GM19395 (cell line): Measurements from ENCODE around the gene OCLN.
"Not testable (repeated sequence)": the region's sequence is repeated elsewhere in the genome, so short reads cannot be mapped to it uniquely, and the experiment has no call there.

ENCODE experiments used
- ATAC-seq: cut with Tn5 transposase; IDR thresholded peaks from one replicate; pipeline ENCODE4 v1.9.1; 2021; ENCODE audit warnings: mild to moderate bottlenecking, moderate library complexity; ENCODE audit not compliant: unreplicated experiment

Gene OCLN, protein sequence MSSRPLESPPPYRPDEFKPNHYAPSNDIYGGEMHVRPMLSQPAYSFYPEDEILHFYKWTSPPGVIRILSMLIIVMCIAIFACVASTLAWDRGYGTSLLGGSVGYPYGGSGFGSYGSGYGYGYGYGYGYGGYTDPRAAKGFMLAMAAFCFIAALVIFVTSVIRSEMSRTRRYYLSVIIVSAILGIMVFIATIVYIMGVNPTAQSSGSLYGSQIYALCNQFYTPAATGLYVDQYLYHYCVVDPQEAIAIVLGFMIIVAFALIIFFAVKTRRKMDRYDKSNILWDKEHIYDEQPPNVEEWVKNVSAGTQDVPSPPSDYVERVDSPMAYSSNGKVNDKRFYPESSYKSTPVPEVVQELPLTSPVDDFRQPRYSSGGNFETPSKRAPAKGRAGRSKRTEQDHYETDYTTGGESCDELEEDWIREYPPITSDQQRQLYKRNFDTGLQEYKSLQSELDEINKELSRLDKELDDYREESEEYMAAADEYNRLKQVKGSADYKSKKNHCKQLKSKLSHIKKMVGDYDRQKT

GRCh38 chr5:69492391-69492922, at the start of gene OCLN:
Gene OCLN (plus strand): TSS chr5:69492790. CDS start chr5:69504245, 11,455 bp downstream.
- ATAC-seq: peak; percentile 63

- ATAC-seq: no peak
These were observed 48.3 kb upstream of the OCLN start for GRCh38 chr5:69444127-69444754.

GRCh38 chr5:69449511-69449910, 43.1 kb upstream of the OCLN start:
- no peak for ATAC-seq

DNA sequence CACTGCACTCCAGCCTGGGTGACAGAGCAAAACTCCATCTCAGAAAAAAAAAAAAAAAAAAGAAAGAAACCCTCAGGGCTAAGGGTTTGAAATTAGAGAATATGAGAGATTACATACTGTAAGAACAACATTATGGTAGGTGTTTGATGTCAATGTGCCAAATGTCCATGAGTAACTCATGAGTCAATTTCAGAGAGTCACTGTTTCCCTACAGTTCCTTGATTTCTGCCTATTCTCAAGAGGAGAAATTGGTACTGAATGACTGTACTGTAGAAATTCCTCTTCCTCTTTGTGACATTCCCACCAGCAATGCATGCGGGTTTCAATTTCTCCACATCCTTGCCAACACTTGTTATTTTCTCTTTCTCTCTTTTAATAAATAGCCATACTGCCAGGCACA, 42.5 kb upstream of the OCLN start:
- ATAC-seq: no peak

GRCh38 chr5:69450527-69450926, 42.1 kb upstream of the OCLN start:
- not testable (repeated sequence) for ATAC-seq

- ATAC-seq: no peak
These were observed 40.5 kb upstream of the OCLN start for GRCh38 chr5:69451941-69452647.

- not testable (repeated sequence) for ATAC-seq
These were observed 39.1 kb upstream of the OCLN start for GRCh38 chr5:69453487-69453886.

DNA sequence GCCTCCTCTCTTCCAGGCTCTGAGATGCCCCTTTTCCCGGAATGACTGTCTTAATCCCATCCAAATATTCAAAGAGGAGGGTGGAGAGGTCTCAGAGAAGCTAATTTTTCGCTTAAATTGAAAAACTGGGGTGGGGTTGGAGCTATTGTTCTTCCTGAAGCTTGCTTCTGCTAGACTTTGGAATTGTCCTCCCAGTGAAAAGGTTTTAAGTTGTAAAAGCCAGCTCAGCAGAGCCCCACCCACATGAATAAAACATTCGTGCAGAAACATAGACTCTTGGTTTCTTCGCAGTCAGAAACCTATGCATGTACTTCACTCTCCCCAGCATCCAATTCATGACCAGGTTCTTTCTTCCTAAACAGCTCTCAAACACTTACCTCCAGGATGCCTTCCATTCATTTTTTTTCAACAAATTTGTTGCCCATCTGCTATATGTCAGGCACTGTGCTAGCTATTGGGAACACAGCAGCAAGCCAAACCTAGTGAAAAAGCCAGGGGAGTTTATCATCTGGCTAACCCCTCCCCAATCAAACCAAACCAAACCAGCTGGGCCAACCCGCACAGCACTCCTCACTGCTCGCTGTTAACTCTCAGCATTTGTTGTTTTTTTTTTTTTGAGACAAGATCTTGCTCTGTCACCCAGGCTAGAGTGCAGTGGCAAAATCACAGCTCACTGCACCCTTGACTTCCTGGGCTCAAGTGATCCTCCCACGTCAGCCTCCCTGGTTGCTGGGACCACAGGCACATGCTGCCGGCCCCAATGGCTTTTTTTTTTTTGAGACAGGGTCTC, 37.9 kb upstream of the OCLN start:
- no peak for ATAC-seq

- not testable (repeated sequence) for ATAC-seq
These were observed 37.1 kb upstream of the OCLN start for GRCh38 chr5:69455428-69455988.

DNA sequence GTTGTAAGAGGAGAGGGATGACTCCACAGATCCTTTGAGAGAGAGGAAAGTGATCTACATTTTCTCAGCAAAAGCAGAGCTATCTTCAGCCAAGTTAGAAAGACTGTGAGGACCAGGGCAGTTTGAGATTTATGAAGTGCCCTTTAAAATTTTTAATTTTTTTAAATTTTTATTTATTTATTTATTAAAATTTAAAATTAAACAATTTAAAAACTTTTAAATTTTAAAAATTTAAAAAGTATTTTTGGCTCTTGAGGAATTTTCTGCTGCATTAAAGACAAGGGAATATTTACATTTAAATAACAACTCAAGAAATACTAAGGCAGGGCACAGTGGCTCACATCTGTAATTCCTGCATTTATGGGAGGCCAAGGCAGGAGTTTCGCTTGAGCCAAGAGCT, 30.4 kb upstream of the OCLN start:
- ATAC-seq: no peak

- not testable (repeated sequence) for ATAC-seq
These were observed 26.2 kb upstream of the OCLN start for GRCh38 chr5:69466375-69466774.

DNA sequence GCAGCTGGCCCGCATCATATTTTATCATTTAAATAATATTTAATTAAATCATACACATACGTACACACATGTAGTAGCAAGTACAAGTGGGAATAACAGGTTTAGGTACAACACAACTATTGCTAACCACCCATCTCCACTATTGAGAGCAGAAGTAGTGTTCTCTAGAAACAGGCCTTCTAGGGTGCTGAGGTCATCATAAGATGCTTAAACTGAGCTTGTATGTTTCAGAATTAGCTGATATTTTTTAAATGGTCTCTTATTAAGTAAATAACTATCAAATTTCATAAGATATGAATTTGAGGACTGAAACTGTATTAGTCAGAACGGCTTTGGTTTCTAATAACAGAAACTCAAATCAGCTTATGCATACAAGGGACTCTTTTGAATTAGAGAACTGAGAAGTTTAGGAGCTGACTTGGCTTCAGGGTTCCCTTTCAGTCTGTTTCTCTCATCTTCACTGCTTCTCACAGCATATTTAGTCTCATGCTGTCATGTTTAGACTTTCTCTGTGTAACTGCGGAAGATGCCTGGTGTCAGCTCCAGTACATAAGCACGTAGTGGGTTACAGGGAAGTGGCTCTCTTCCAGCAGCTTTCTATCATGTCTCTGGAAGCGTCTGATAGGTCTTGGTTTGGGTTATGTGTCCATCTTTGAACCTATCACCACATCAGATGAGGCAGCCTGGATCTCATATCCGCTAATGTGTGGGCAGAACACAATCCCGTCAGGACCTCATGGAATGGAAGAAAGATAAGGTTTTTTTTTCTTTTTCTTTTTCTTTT, 25.0 kb upstream of the OCLN start:
- ATAC-seq: peak; percentile 96

GRCh38 chr5:69468631-69469030, 24.0 kb upstream of the OCLN start:
- ATAC-seq: no peak

DNA sequence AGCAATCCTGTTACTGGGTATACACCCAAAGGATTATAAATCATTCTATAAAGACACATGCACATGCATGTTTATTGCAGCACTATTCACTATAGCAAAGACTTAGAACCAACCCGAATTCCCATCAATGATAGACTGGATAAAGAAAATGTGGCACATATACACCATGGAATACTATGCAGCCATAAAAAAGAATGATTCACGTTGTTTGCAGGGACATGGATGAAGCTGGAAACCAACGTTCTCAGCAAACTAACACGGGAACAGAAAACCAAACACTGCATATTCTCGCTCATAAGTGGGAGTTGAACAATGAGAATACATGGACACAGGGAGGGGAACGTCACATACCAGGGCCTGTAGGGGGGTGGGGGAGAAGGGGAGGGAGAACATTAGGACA, 21.1 kb upstream of the OCLN start:
- ATAC-seq: not testable (repeated sequence)

- ATAC-seq: not testable (repeated sequence)
These were observed 20.0 kb upstream of the OCLN start for GRCh38 chr5:69472535-69473143.

- no peak for ATAC-seq
These were observed 15.4 kb upstream of the OCLN start for GRCh38 chr5:69477170-69477569.

- ATAC-seq: not testable (repeated sequence)
These were observed 14.3 kb upstream of the OCLN start for GRCh38 chr5:69478296-69478695.

GRCh38 chr5:69484891-69485290, 7.7 kb upstream of the OCLN start:
- ATAC-seq: no peak

GRCh38 chr5:69485471-69485870, 7.1 kb upstream of the OCLN start:
- no peak for ATAC-seq
